ENCODE measurements around the gene CD300LG.

The CD300LG gene

DNA sequence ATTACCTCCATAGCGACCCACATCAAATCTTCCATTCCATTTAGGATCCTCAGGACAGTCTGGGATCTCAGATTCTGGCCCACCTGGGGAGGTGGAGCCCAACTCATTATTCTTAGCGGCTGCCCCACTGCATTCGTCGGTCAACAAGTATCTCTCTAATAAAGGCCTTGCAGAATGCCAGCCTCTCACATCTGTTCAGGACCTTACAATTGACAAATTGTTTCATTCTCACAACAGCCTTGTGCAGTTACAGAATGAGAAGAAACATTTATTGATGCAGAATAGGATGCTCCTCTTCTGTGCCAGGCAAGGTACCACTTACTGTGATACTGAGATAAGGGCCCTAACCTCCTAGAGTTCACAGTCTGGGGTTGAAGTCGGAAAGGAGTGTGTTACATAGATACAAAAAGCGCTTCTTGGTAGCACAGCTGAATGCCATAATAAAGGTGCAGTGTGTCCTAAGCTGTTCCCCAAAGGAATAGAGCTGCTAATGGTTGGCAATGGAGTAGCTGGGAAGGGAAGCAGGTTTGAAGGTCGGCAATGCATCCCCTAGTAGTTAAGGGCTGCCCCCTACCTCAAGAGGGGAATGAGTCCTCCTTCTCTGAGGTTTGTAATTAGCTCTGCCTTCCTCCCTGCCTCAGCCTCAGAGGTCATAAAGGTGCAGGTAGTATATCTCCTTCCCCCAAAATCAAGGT, 62.7 kb downstream of the CD300LG start:
- DNase-seq = no peak

DNA sequence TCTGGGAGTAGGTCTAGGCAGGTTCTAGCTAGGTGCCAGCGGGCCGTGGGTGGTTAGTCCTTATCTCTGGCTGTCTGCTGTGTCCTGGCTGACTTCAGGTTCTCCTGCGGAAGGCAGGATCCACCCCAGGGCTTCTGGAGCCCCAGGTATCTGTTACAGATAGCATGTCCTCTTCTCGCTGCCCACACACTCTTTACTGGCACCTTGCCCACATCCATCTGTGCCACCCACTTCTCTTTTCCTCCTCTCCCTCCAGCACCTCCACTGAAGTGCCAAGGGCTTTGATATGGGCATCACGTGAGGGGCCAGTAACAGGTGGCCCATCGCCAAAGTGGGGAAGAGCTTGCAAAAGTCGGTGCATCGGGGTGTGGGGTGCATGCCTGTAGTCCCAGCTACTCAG, 64.9 kb downstream of the CD300LG start:
- no peak for DNase-seq

DNA sequence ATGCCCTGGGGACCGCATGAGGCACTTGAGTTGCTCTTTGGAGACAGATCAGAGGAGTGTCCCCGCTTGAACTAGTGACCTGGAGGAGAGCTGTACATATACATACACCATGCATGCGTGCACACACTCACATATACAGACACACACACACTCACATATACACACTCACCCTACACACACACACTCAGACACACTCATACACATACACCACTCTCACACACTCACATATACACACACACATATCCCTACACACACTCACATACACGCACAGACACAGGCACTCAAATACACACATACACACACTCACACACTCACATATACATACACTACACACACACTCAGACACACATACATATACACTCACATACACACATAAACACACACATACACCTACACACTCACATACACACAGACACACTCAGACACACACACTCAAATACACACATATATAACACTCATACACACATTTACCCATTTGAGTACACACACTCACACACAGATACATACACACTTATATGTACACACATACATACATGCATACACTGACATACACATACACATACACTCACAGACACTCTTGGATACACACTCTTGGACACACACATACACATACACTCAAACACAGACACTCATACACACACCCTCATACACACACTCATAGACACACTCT, 65.8 kb downstream of the CD300LG start:
- no peak for DNase-seq
